ENCODE measurements around the gene ERICH2.

ERICH2 gene

GRCh38 chr2:170770606-170771420, 635 bp downstream of the ERICH2 start:
- peak; percentile 82 for DNase-seq
- no peaks in the 10 kb centered on the region for H3K9me2 ChIP-seq (replicated peaks; ENCODE audit: insufficient read depth, low read length)
- H3K27ac ChIP-seq (ENCODE audit: low read length), result peak overlapping the region; percentile 25; the same call in 1 of the 2 replicates
- H3K36me3 ChIP-seq (replicated peaks; ENCODE audit: insufficient read depth, low read length), result no peaks in the 10 kb centered on the region
- no peaks in the 10 kb centered on the region for H3K79me2 ChIP-seq (ENCODE audit: low read length)
- peak overlapping the region; percentile 87 for H3K4me2 ChIP-seq (ENCODE audit: low read depth, low read length)
- H2AFZ ChIP-seq (ENCODE audit: low read length), result peak overlapping the region; percentile 100
- H3K27me3 ChIP-seq (replicated peaks; ENCODE audit: insufficient read depth, low read length), result peaks cover 11% of the 10 kb centered on the region
- H3K4me1 ChIP-seq (ENCODE audit: low read length), result no peaks in the 10 kb centered on the region
- H3F3A ChIP-seq (ENCODE audit: insufficient read depth, low read length), result no peaks in the 10 kb centered on the region
- no peaks in the 10 kb centered on the region for H3K9me3 ChIP-seq (replicated peaks; ENCODE audit: insufficient read depth, low read length)
- peak overlapping the region; percentile 79 for H3K9ac ChIP-seq (ENCODE audit: low read length)
- TF ChIP-seq EZH2 (optimal IDR thresholded peaks at IDR 0.05; ENCODE audit: low read depth, low read length) (no peak), CTCF (IDR thresholded peaks at IDR 0.05; ENCODE audit: low read length) (no peak), EZH2phosphoT487 (IDR thresholded peaks at IDR 0.05; ENCODE audit: low read length) (no peak)
- no peaks in the 10 kb centered on the region for H4K20me1 ChIP-seq (ENCODE audit: insufficient read depth, low read length)
- H3K4me3 ChIP-seq (ENCODE audit: low read length), result peak overlapping the region; percentile 97

GRCh38 chr2:170771421-170771937, 1.3 kb downstream of the ERICH2 start:
- Histone ChIP-seq H3K4me1 (ENCODE audit: low read length) (no peaks in the 10 kb centered on the region), H3K9ac (ENCODE audit: low read length) (peak overlapping the region; percentile 57; the same call in 1 of the 2 replicates), H3K79me2 (ENCODE audit: low read length) (no peaks in the 10 kb centered on the region), H4K20me1 (ENCODE audit: insufficient read depth, low read length) (no peaks in the 10 kb centered on the region), H3K27me3 (replicated peaks; ENCODE audit: insufficient read depth, low read length) (peaks cover 11% of the 10 kb centered on the region), H3K36me3 (replicated peaks; ENCODE audit: insufficient read depth, low read length) (no peaks in the 10 kb centered on the region), H3K4me2 (ENCODE audit: low read depth, low read length) (peak overlapping the region; percentile 87), H3K9me3 (replicated peaks; ENCODE audit: insufficient read depth, low read length) (no peaks in the 10 kb centered on the region), H3K4me3 (ENCODE audit: low read length) (peak overlapping the region; percentile 85), H3K9me2 (replicated peaks; ENCODE audit: insufficient read depth, low read length) (no peaks in the 10 kb centered on the region), H3F3A (ENCODE audit: insufficient read depth, low read length) (no peaks in the 10 kb centered on the region), H3K27ac (ENCODE audit: low read length) (no peak overlapping the region), H2AFZ (ENCODE audit: low read length) (peak overlapping the region; percentile 90)
- TF ChIP-seq EZH2phosphoT487 (IDR thresholded peaks at IDR 0.05; ENCODE audit: low read length) (no peak), CTCF (IDR thresholded peaks at IDR 0.05; ENCODE audit: low read length) (no peak), EZH2 (optimal IDR thresholded peaks at IDR 0.05; ENCODE audit: low read depth, low read length) (no peak)
- no peak for DNase-seq

GRCh38 chr2:170772295-170772694, 2.1 kb downstream of the ERICH2 start:
- Histone ChIP-seq H3K4me3 (ENCODE audit: low read length) (no peak overlapping the region), H3K4me2 (ENCODE audit: low read depth, low read length) (no peak overlapping the region), H2AFZ (ENCODE audit: low read length) (no peak overlapping the region), H3K9me2 (replicated peaks; ENCODE audit: insufficient read depth, low read length) (no peaks in the 10 kb centered on the region), H3K9ac (ENCODE audit: low read length) (no peak overlapping the region), H3F3A (ENCODE audit: insufficient read depth, low read length) (no peaks in the 10 kb centered on the region), H3K27me3 (replicated peaks; ENCODE audit: insufficient read depth, low read length) (peaks cover 11% of the 10 kb centered on the region), H3K27ac (ENCODE audit: low read length) (no peak overlapping the region), H3K36me3 (replicated peaks; ENCODE audit: insufficient read depth, low read length) (no peaks in the 10 kb centered on the region), H3K4me1 (ENCODE audit: low read length) (no peaks in the 10 kb centered on the region), H3K9me3 (replicated peaks; ENCODE audit: insufficient read depth, low read length) (no peaks in the 10 kb centered on the region), H3K79me2 (ENCODE audit: low read length) (no peaks in the 10 kb centered on the region), H4K20me1 (ENCODE audit: insufficient read depth, low read length) (no peaks in the 10 kb centered on the region)
- no peak for TF ChIP-seq CTCF (IDR thresholded peaks at IDR 0.05; ENCODE audit: low read length)
- no peak for TF ChIP-seq EZH2phosphoT487 (IDR thresholded peaks at IDR 0.05; ENCODE audit: low read length)
- no peak for TF ChIP-seq EZH2 (optimal IDR thresholded peaks at IDR 0.05; ENCODE audit: low read depth, low read length)
- no peak for DNase-seq
